PC-3 (cell line): ENCODE measurements around the gene HSPH1. TPM values are rescaled to one million over a fixed set of nuclear protein-coding genes. Genes with fewer than 3 reads are reported as not detected.

Experiments used
- ATAC-seq: fragments of 200-7000 bp; cut with Tn5 transposase; 2 replicates; pipeline ENCODE4 v1.9.1; 2020; ENCODE audit warnings: mild to moderate bottlenecking, moderate library complexity
- BruUV-seq: library from RNA; stranded (reverse); fragments of 400-500 nt; replicated peaks from 2 replicates; lab custom pipeline; 2021; lab: Mats Ljungman, UMichigan
- CTCF ChIA-PET: fragments of 300-600 bp; sonication (Branson Sonifier 250); formaldehyde crosslinking; loops from one replicate; lab custom pipeline; 2022; ENCODE audit warnings: antibody characterized with exemption; lab: Charles Lee
- POLR2A ChIA-PET: fragments of 300-600 bp; sonication (Branson Sonifier 250); formaldehyde crosslinking; loops from one replicate; lab custom pipeline; 2022; ENCODE audit warnings: antibody characterized with exemption; ENCODE audit not compliant: unreplicated experiment; lab: Charles Lee
- DNase-seq: peaks from one replicate; pipeline ENCODE4 v3.0.0-alpha.2; 2015
- H2AFZ ChIP-seq: fragments of 300-600 bp; sonication (generic); 2 replicates; pipeline ENCODE4 v1.6.0; 2016; ENCODE audit warnings: antibody characterized with exemption, low read length
- H3F3A ChIP-seq: fragments of 300-600 bp; sonication (generic); one replicate; pipeline ENCODE4 v1.6.0; 2017; ENCODE audit warnings: antibody characterized with exemption, low read length, control low read depth, mild to moderate bottlenecking; ENCODE audit not compliant: unreplicated experiment
- H3K27ac ChIP-seq: fragments of 300-600 bp; sonication (generic); 2 replicates; pipeline ENCODE4 v1.5.1; 2016; ENCODE audit warnings: mild to moderate bottlenecking, low read length
- H3K27me3 ChIP-seq: fragments of 300-600 bp; sonication (generic); 2 replicates; pipeline ENCODE4 v1.6.1; 2016; ENCODE audit warnings: low read length, mixed read lengths
- H3K36me3 ChIP-seq: fragments of 300-600 bp; sonication (generic); 2 replicates; pipeline ENCODE4 v1.6.1; 2016; ENCODE audit warnings: low read depth, mixed run types, low read length, mixed read lengths
- H3K4me1 ChIP-seq: fragments of 300-600 bp; sonication (generic); 2 replicates; pipeline ENCODE4 v1.5.1; 2016; ENCODE audit warnings: low read length; ENCODE audit not compliant: insufficient read depth
- H3K4me2 ChIP-seq: fragments of 300-600 bp; sonication (generic); 2 replicates; pipeline ENCODE4 v1.6.0; 2016; ENCODE audit warnings: low read length
- H3K4me3 ChIP-seq: fragments of 300-600 bp; sonication (generic); 2 replicates; pipeline ENCODE4 v1.5.1; 2016; ENCODE audit warnings: mild to moderate bottlenecking, low read length, mixed read lengths
- H3K79me2 ChIP-seq: fragments of 300-600 bp; sonication (generic); 2 replicates; pipeline ENCODE4 v1.6.1; 2017; ENCODE audit warnings: low read length, mixed read lengths
- H3K9ac ChIP-seq: fragments of 300-600 bp; sonication (generic); 2 replicates; pipeline ENCODE4 v1.6.0; 2016; ENCODE audit warnings: mild to moderate bottlenecking, low read length
- H3K9me2 ChIP-seq: fragments of 300-600 bp; sonication (generic); replicated peaks from 2 replicates; pipeline ENCODE4 v1.6.1; 2016; ENCODE audit warnings: mixed run types, low read length, mixed read lengths
- H3K9me3 ChIP-seq: fragments of 300-600 bp; sonication (generic); 2 replicates; pipeline ENCODE4 v1.6.1; 2016; ENCODE audit warnings: low read length, mixed read lengths
- H4K20me1 ChIP-seq: fragments of 300-600 bp; sonication (generic); 2 replicates; pipeline ENCODE4 v1.6.1; 2016; ENCODE audit warnings: low read length, mixed read lengths
- CTCF ChIP-seq: fragments of 300-600 bp; sonication (generic); conservative IDR thresholded peaks from 2 replicates; pipeline ENCODE4 v1.5.1; 2017; ENCODE audit warnings: antibody characterized with exemption, low read depth, mild to moderate bottlenecking, low read length
- EZH2 ChIP-seq: fragments of 300-600 bp; sonication (generic); IDR thresholded peaks from one replicate; pipeline ENCODE4 v1.6.1; 2017; ENCODE audit warnings: antibody characterized with exemption, mild to moderate bottlenecking, low read length; ENCODE audit not compliant: unreplicated experiment
- EZH2phosphoT487 ChIP-seq: fragments of 300-600 bp; sonication (generic); IDR thresholded peaks from 2 replicates; pipeline ENCODE4 v1.6.1; 2018; ENCODE audit warnings: mild to moderate bottlenecking, antibody characterized with exemption, low read length, borderline replicate concordance
- intact Hi-C: fragments of 100-400 bp; cut with micrococcal nuclease; formaldehyde crosslinking; loops from 2 replicates; pipeline ENCODE4 v1.9.0; 2023
- total RNA-seq: library from RNA; depleted of rRNA; stranded (reverse); fragments of >200 nt; gene quantifications from 2 replicates; pipeline ENCODE4 v1.2.3, GENCODE V29; 2014

Gene HSPH1
- total RNA-seq, 1 experiment from 2014 or later: 83.7 TPM

DNA sequence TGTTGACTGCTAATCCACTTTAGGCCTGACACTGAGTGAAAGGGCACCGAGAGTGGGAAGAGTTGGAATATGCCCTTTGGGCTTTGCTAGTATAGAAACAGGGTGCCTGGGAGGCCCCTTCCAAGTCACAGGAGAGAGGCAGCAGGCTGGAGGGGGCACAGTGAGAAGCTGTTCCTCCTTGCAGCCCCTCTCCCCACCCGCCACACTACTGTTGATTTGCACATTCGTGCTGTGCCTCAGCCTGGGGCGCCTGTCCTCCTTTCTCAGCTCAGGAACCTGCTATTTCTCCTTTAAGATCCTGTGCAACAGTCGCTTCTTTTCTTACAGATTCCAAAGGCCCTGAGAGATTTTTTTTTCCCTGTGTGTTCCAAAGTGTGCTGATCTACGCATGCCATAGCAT is 35.3 kb upstream of the HSPH1 start:
- peaks cover 10% of the 10 kb centered on the region for H3K4me1 ChIP-seq
- no peak overlapping the region for H2AFZ ChIP-seq
- H3F3A ChIP-seq: no peaks in the 10 kb centered on the region
- H3K79me2 ChIP-seq: peaks cover 10% of the 10 kb centered on the region
- no peaks in the 10 kb centered on the region for H3K9me3 ChIP-seq
- intact Hi-C loops: no loop called here
- H3K27me3 ChIP-seq: no peaks in the 10 kb centered on the region
- TF ChIP-seq EZH2 (no peak), CTCF (no peak), EZH2phosphoT487 (no peak)
- H3K9me2 ChIP-seq: no peaks in the 10 kb centered on the region
- no peaks in the 10 kb centered on the region for H4K20me1 ChIP-seq
- ATAC-seq (no peak), DNase-seq (no peak)
- ChIA-PET POLR2A (no interaction called here), CTCF (no interaction called here)
- H3K4me2 ChIP-seq: no peak overlapping the region
- H3K27ac ChIP-seq: no peak overlapping the region
- H3K9ac ChIP-seq: no peak overlapping the region
- no TSS peak for BruUV-seq
- H3K4me3 ChIP-seq: no peak overlapping the region
- no peaks in the 10 kb centered on the region for H3K36me3 ChIP-seq

DNA sequence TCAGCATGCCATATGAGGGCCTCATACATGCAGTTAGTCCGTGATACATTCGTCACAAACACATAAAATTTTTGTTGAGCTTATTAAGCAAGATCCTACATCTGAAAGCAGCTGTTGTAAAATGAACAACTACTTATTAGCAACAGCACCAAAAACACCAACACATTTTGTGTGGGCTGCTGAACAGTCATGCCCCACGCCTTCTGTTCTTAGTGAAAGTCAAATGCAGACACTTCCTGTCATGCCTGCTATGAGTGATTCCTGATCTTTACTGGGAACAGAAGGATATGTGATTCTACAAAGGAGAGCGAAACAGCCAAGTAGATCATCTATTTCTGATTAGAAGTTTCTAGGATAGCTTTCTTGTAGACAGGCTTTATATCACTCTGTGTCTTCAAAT is 33.9 kb upstream of the HSPH1 start:
- no peak for ATAC-seq
- Histone ChIP-seq H3K27ac (no peak overlapping the region), H3K36me3 (no peaks in the 10 kb centered on the region), H3K9ac (no peak overlapping the region), H3K4me2 (no peak overlapping the region), H3K4me3 (no peak overlapping the region), H3K4me1 (no peaks in the 10 kb centered on the region), H3K79me2 (no peaks in the 10 kb centered on the region), H3K9me2 (no peaks in the 10 kb centered on the region), H3K9me3 (no peaks in the 10 kb centered on the region), H3K27me3 (no peaks in the 10 kb centered on the region), H4K20me1 (no peaks in the 10 kb centered on the region), H3F3A (no peaks in the 10 kb centered on the region), H2AFZ (no peak overlapping the region)
- ChIA-PET CTCF (no interaction called here), POLR2A (no interaction called here)
- BruUV-seq: no TSS peak
- DNase-seq: no peak
- intact Hi-C loops: no loop called here
- TF ChIP-seq EZH2phosphoT487 (no peak), CTCF (no peak), EZH2 (no peak)

GRCh38 chr13:31192306-31192705 is 30.6 kb upstream of the HSPH1 start:
- BruUV-seq: no TSS peak
- TF ChIP-seq EZH2 (no peak), EZH2phosphoT487 (no peak)
- DNase-seq (no peak), ATAC-seq (no peak)
- ChIA-PET CTCF (no interaction called here), POLR2A (no interaction called here)
- Histone ChIP-seq H3K27ac (no peak overlapping the region), H3K9me2 (no peaks in the 10 kb centered on the region), H3K27me3 (no peaks in the 10 kb centered on the region; the same call in 1 of the 2 replicates), H3K9ac (no peak overlapping the region), H3K4me3 (no peak overlapping the region), H3K79me2 (no peaks in the 10 kb centered on the region), H4K20me1 (no peaks in the 10 kb centered on the region), H2AFZ (no peak overlapping the region), H3K4me1 (no peaks in the 10 kb centered on the region), H3K9me3 (no peaks in the 10 kb centered on the region), H3F3A (no peaks in the 10 kb centered on the region), H3K4me2 (no peak overlapping the region), H3K36me3 (no peaks in the 10 kb centered on the region)
- intact Hi-C loops: no loop called here
